ENCODE data around the gene TMEM89.

The TMEM89 gene

GRCh38 chr3:48639944-48640606 lies 18.5 kb upstream of the TMEM89 start:
- DNase-seq: no peak

- DNase-seq: no peak
These were observed 15.7 kb upstream of the TMEM89 start for GRCh38 chr3:48637305-48637704.

GRCh38 chr3:48636149-48636655 lies 14.6 kb upstream of the TMEM89 start:
- DNase-seq: no peak

- DNase-seq: peak; percentile 86 to 88
These were observed 13.9 kb upstream of the TMEM89 start, which contains the start of gene SLC26A6 for GRCh38 chr3:48635222-48636021. Gene SLC26A6, minus strand, starts transcription at chr3:48635461. Its CDS starts 68 bp downstream, at chr3:48635393.

- DNase-seq: peak; percentile 43 to 44
These were observed 13.2 kb upstream of the TMEM89 start for GRCh38 chr3:48634661-48635221.

- DNase-seq: no peak
These were observed 12.2 kb upstream of the TMEM89 start for GRCh38 chr3:48633743-48634142.

- no peak for DNase-seq
These were observed 11.7 kb upstream of the TMEM89 start for GRCh38 chr3:48633256-48633655.

GRCh38 chr3:48631516-48632448 lies 10.2 kb upstream of the TMEM89 start:
- no peak for DNase-seq

- DNase-seq: no peak
These were observed 9.3 kb upstream of the TMEM89 start for GRCh38 chr3:48630833-48631232.

- no peak for DNase-seq
These were observed 8.8 kb upstream of the TMEM89 start for GRCh38 chr3:48630407-48630806.

GRCh38 chr3:48629894-48630293 lies 8.3 kb upstream of the TMEM89 start:
- no peak for DNase-seq

- DNase-seq: no peak
These were observed 6.9 kb upstream of the TMEM89 start for GRCh38 chr3:48628277-48629017.

- DNase-seq: no peak
These were observed 4.0 kb upstream of the TMEM89 start for GRCh38 chr3:48625600-48625999.

GRCh38 chr3:48624767-48625166 lies 3.2 kb upstream of the TMEM89 start:
- no peak for DNase-seq

- no peak for DNase-seq
These were observed 2.4 kb upstream of the TMEM89 start for GRCh38 chr3:48623851-48624547.

GRCh38 chr3:48619541-48620524 lies 1.7 kb downstream of the TMEM89 start:
- no peak for DNase-seq

- DNase-seq: no peak
These were observed 4.0 kb downstream of the TMEM89 start for GRCh38 chr3:48617559-48617958.

GRCh38 chr3:48614044-48614443 lies 7.5 kb downstream of the TMEM89 start:
- DNase-seq: no peak

GRCh38 chr3:48612309-48612708 lies 9.3 kb downstream of the TMEM89 start:
- DNase-seq: no peak

Measured in activated CD4-positive, alpha-beta T cell treated with anti-CD3 and anti-CD28 coated beads, Interleukin-2, amount 50 U/mL, for 4 hours (primary cell).